GM13976 (cell line): Measurements from ENCODE around the gene RAB37.

Source experiments
- DNase-seq: peaks from one replicate; pipeline ENCODE4 v3.0.0; 2012; ENCODE audit warnings: low spot score
- CTCF ChIP-seq: IDR thresholded peaks from 2 replicates; pipeline ENCODE4 v1.5.1; 2012; ENCODE audit warnings: borderline replicate concordance, mild to moderate bottlenecking; ENCODE audit not compliant: insufficient read depth; ENCODE audit errors: extremely low read depth, missing control alignments, control extremely low read depth
- in situ Hi-C: fragments of 300-500 bp; cut with MboI; formaldehyde crosslinking; loops from one replicate; pipeline ENCODE4 v1.12.0; 2022; ENCODE audit warnings: low sequenced_read_pairs, mixed read lengths, inconsistent platforms; ENCODE audit not compliant: unreplicated experiment

RAB37 gene

GRCh38 chr17:74731347-74731605, 5.8 kb upstream of the RAB37 start:
- DNase-seq, result no peak
- in situ Hi-C loops, result no loop called here

GRCh38 chr17:74732042-74732867, 4.8 kb upstream of the RAB37 start:
- no peak for DNase-seq
- no peak for TF ChIP-seq CTCF
- in situ Hi-C loops, result no loop called here

More at GRCh38 chr17:74731347-74731605, 5.8 kb upstream of the RAB37 start:
- no peak for TF ChIP-seq CTCF

- in situ Hi-C loops, result no loop called here
- no peak for TF ChIP-seq CTCF
- DNase-seq, result peak; percentile 9
Observed at GRCh38 chr17:74733365-74734122, 3.5 kb upstream of the RAB37 start.

- peak; percentile 6 for DNase-seq
- in situ Hi-C loops, result no loop called here
- no peak for TF ChIP-seq CTCF
Observed at GRCh38 chr17:74734256-74734655, 2.8 kb upstream of the RAB37 start.

- DNase-seq, result peak; percentile 80
- in situ Hi-C loops, result no loop called here
- peak; percentile 62 for TF ChIP-seq CTCF
Observed at GRCh38 chr17:74737299-74738050, 419 bp downstream of the RAB37 start.

GRCh38 chr17:74738051-74738996, 1.3 kb downstream of the RAB37 start:
- in situ Hi-C loops, result no loop called here
- peak; percentile 90 for DNase-seq
- TF ChIP-seq CTCF, result no peak
